HG03135 (cell line): ENCODE results near the gene SRGAP1.
"Not testable (repeated sequence)": the region's sequence is repeated elsewhere in the genome, so short reads cannot be mapped to it uniquely, and the experiment has no call there.

ENCODE experiments used
- ATAC-seq: cut with Tn5 transposase; IDR thresholded peaks from one replicate; pipeline ENCODE4 v1.9.1; 2021; ENCODE audit warnings: mild to moderate bottlenecking, moderate library complexity; ENCODE audit not compliant: unreplicated experiment

SRGAP1 gene

DNA sequence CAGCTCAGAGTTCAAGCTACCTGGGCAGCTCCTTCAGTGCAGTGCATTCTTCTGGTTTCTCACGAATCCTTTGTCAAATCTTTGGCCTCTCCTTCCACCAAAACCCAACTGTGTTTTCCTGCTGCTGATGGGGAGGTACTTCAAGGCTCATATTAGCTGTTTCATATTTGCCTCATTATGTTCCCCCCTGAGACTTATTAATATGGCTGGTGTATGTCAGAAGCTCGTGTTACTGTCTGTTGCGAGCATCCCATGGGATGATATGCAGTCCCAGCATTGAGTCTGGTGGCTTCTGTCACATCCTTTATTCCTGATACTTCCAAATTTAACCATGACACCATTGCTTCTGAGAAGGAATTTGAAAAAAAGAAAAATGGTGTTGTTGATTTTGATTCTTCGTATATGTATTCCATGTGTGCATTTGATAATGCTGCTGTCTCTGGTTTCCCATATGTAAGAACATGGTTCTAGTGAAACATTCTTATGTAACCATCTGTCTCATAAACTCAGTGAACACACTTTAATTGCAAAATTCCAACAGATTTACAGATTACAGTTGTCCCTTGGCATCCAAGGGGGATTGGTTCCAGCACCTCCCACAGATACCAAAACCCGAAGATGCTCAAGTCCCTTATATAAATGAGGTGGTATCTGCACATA is 228.5 kb downstream of the SRGAP1 start:
- no peak for ATAC-seq

DNA sequence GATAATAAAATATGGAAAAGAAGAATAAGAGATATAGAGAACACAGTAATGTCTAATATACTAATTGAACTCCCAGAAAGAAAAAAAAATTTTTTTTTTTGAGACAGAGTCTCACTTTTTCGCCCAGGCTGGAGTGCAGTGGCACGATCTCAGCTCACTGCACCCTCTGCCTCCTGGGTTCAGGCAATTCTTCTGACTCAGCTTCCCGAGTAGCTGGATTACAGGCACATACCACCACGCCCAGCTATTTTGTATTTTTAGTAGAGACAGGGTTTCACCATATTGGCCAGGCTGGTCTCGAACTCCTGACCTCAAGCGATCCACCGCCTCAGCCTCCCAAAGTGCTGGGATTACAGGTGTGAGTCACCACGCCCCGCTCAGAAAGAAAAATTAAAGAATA is 232.1 kb downstream of the SRGAP1 start:
- ATAC-seq = not testable (repeated sequence)

DNA sequence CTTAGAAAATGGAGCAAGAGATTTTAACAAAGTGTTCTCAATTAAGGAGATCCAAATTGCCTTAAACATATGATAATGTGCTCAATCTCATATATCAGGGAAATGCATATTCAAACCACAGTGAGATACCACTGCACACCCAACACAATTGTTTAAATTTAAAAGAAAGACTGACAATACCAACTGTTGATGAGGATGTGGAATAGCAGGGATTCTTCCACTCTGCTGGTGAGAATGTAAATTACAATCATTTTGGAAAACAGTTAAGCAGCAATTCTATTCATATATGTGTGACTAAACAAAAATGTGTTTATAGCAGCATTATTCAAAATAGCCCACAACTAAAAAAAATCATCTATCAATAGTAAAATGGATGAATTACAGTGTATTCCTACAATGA is 233.4 kb downstream of the SRGAP1 start:
- ATAC-seq = no peak

DNA sequence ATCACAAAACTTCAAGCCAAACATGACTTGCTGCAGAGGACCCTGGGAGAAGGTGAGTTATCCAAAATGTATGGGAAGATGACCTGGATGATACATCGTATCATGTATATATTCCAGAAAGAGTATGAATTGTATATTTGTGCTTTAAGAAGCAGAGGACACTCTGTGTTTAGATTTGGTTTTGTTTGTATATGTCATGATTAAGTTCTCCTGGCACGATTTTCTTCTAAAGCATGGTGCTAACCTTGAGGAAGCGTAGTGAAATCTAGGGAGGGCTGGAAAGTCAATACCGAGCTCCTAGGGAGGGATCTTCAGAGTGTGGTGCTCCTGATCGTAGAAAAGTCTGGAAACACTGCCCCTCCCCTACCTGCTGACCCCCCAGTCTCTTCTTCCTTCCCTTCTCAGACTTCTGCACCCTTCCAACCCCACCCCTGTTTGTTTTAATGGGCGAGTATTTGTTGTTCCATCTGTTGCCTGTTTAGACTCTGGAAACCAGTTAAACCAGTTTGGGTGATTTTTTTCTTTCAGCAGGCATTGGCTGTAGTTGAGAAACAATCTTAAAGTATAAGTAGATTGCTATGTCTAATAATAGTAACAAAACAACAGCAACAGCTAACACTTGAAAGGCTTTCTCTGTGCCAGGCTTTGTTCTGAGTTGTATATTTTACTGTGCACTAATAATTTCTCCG is 236.0 kb downstream of the SRGAP1 start:
- ATAC-seq = no peak

DNA sequence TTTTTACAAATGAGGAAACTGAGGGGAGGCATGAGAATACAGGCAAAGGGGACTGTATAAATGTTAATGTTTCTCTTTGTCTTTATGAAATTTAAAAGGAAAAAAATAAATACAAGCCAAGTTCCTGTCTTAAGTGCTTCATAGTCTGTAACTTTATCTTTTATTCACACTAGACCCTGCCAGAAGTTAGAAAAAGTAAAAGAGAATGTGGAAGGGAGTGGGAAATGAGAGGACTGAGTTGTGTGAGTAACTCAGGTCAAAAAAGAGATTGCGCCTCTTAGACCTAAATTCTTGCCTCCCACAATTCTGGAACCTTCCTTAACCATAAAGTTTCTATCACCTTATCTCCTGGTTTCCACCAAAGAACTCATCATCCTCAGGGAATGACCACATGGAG is 236.5 kb downstream of the SRGAP1 start:
- ATAC-seq = no peak

DNA sequence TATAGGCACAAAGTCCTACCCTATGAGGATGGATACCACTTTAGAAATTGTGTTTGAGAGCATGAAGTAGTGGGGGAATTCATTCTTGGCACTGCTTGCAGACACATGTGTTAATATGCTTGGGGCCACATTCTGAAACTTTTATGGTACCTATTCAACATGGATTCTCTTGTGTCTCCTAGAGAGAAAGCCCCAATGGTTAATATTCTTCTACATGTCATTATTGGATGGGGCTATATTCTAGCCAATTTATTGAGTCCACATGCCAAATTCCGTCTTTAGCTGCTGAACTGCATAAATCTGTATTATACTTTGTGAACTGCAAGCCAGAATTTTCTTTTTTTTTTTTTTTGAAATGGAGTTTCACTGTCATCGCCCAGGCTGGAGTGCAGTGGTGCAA is 237.6 kb downstream of the SRGAP1 start:
- ATAC-seq = no peak

DNA sequence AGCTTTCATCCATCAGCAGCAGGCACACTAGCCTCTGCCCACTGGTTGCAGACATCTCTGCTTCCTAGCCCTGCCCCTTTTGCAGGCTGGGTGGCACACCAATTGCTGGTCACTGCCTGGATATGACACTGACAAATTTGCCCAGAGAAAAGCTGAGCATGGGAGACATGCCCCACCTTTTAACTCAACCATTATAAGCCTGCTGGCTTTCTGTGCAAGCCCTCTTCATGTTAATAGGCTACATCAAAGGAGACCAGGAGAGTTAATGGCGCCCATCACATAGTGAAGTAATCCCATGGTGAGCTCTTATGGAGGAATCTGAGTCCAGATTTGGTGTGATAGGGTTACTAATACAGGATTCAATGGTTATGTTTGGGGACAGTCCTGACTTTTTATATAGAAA is 238.4 kb downstream of the SRGAP1 start:
- ATAC-seq = no peak

DNA sequence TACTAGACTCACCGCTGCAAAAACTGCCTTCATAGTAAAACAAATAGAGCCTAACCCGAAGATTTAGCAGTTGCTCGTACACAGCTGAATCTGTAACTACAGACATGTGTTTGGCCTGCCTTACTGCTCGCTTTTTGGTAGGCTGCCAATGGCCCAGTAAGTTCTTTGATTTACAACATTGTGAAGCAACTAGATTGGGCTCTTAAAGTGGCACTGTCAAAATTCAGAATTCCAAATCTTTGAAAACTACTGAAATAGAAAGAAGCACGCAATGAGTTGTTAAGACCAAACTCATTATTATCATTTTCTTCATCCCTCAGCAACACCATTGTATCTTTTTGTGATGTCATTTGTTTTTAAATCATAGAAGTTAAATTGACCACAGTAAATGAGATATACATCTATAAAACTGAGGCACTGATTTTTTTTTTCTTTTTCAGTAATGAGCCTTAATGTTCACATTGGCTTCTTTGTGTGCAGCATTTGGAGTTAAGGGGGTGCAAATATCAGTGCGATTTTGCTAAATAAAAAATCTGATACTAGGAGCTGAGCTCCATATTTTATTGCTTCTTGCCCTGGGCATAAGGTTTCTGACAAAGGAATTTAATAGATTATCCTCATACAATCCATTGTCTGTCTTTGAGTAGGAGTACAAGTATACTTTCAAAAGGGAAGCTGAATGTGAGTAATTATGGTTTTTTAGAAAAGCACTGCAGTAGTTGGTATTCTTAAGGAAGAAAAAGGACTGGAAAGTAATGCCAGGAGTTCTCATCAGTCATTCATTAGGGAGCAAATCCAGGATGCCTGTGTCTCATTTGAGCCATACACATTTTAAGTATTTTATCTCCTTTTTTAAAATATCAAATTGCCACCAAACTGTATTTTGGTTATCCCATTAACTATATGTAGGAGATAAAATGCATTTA is 239.0 kb downstream of the SRGAP1 start:
- no peak for ATAC-seq

DNA sequence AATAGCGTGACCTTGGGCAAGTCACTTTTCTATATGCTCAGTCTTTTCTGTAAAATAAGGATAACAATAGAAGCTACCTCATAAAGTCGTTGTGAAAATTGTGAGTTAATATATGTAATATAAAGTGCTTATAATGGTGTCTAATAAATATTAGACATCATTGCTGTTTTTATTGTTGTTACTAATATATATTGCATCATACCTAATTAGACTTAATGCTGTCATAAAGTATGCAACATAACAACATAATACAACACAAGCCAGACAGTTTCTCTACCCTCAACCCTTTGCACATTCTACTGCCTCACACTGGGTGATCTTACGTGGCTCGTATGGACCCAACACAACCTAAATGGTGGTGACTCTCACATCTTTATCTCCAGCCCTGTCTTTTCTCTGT is 240.7 kb downstream of the SRGAP1 start:
- no peak for ATAC-seq

DNA sequence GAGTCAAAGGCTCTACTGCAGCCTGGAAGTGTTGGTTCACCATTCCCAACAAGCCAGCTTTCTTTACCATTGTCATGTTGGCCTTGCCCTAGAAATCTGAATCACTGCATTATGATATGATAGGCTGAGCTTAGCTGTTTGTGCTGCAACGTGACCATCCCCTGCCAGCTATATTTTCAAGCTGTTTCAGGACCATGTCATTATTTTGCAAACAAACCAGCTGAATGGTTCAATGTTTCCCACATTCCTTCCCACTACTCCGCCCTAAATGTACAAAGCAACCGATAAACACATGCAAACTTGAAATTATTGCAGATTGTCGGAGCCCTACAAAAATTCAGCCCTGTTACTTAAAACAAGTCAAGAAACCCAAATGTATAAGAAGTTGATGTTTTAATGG is 241.5 kb downstream of the SRGAP1 start:
- no peak for ATAC-seq

DNA sequence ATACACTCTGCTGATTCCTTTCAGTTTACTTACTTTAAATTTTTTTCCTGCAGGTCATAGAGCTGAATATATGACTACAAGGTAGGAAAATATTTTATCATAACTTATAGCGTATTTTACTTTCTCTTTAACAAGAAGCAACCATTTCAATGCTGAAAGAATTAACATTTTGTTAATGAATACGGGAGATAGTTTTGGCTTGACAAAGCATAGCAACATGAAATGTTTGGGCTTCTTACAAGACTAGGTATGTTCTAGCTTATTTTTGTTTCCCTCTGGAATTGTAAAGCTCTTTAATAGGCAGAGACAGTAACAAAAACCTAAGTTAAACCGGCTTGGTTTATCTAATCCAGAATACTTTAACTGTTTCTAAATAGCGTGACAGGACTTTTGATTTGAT is 242.4 kb downstream of the SRGAP1 start:
- no peak for ATAC-seq

DNA sequence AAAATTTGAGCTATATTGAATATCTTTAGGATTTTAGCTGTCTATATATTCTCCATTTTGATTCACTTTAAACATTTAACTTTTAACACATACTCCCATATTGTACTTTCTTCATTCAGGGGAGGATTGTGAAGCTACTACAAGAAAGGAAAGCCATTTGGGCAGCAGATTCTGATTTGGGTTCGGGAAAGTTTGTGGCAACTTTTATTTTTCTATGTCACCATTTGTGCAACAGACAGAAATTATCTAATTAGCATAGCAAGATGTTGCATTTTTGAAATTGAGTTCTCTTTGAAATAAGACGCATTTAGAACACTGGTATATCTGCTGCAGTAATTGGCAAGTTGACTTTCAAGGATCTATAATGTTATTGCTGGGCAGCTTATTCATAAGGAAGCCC is 243.3 kb downstream of the SRGAP1 start:
- no peak for ATAC-seq

DNA sequence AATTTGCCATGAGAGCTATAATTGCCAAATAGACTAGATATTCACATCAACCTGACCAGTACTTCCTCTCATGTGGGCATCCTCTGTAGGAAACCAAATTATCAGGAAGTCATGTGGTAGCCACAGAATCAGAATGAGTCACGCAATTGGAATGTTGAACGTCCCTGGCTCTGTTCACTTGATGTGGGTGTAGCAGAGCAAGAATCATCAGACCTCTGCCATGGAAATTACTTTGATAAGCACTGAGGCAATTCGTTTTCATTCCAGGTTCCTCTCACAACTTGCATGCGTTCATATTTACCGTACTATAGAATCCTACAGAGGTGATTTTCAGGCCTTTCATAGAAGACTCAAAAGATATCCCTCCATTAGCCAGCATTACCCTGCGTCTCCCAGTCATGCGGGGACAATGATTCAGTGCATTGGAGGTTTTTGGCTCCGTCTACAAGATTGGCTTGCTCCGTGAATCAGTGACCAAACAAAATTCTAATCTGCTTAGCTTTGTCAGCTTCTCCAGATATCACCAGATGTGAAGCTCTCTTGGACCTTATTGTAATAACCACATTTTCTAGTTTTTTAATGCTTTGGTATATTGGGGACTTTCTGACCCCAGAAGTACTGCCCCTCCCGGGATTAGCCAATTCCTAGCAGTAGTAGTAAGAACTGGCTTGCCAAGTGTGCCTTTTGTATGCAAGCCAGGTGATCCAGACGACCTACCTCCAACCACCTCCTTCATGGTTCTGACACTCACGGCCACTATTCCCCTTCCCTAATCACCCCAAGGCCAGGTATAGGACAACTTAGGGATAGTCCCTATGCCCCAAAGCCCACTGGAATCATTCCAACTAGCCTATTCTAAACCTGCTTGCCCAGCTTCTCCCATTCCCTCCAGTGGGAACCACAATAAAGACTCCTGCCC is 244.2 kb downstream of the SRGAP1 start:
- no peak for ATAC-seq

DNA sequence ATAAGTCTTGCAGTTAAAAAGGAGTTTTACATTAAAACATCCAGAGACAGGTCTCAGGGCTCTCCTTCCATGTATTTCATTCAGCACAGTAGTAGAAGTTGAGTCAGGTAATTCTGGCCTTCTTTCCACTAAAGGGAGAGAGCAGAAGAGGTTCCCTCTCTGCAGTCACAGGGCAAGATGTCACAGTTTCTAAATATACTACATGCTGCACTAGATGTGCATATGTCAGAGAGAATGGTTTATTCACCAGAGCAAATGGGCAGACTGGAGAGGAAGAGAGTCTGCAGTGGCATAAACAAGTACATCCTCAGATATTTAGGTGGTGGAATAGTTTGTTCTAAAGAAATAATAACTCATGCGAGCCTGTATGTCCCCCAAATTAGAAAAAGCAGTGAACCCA is 245.5 kb downstream of the SRGAP1 start:
- ATAC-seq = no peak

DNA sequence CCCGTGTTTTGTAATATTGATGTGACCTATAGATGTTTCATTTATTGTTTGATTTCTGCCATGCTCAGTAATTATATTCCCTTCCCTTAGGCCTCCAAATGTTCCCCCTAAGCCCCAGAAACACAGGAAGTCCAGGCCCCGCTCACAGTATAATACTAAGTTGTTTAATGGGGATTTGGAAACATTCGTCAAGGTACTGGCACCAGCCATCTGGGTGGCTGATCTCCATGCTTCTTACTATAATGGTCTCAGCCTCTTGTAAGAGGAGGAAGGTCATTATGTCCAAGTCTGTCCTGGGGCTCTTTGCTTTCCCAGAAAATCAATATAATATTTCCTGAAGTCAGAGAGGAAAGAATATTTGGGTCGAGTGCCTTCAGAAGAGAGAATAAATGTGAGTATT is 246.7 kb downstream of the SRGAP1 start:
- no peak for ATAC-seq

DNA sequence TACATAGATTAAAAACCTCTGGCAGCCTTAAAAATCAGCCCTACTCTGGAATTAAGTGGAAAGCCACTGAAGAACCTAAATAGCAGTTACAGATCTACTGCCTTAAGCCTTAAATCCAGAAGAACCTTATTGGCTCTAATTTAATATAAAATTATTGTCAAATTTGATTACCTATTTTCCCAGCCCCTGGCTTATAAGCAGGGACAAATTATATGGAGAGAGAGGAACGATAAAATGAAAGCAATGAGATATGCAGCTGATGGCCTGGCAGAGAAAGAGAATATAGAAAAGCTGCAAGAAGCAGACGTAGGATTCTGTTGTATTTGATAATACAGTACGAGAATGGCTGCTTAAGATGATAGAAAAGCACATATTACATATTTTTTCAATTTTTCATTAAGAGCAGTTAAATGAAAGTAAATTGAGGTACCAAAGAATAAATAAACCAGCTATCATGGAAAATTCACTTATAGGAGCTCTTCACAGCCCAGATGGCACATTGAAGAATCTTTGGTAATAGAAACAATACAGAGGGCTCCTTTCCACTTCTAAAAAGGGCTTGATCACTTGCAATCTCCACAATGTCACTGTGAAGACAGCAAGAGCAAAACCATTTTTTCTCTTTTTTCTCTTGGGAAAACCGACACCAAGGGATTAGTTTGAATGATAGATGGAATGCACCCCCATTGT is 248.2 kb downstream of the SRGAP1 start:
- no peak for ATAC-seq

DNA sequence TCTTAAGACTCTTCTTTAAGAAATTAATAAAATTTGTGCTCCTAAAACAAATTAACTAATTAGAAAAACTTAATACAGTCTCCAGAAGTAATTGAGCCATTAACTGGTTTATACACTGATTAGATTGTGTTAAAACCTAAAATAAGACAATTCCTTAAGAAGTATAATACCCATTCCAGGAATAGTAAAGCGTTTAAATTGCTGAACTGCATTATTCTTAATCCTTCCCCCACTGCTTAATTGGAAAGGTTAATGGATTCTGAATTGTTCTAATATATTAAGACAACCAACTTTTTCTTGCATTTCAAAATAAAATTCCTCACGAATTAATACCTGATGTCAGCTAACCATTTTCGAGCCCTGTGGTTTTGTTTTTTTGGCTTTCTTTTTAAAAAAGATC is 249.2 kb downstream of the SRGAP1 start:
- no peak for ATAC-seq

DNA sequence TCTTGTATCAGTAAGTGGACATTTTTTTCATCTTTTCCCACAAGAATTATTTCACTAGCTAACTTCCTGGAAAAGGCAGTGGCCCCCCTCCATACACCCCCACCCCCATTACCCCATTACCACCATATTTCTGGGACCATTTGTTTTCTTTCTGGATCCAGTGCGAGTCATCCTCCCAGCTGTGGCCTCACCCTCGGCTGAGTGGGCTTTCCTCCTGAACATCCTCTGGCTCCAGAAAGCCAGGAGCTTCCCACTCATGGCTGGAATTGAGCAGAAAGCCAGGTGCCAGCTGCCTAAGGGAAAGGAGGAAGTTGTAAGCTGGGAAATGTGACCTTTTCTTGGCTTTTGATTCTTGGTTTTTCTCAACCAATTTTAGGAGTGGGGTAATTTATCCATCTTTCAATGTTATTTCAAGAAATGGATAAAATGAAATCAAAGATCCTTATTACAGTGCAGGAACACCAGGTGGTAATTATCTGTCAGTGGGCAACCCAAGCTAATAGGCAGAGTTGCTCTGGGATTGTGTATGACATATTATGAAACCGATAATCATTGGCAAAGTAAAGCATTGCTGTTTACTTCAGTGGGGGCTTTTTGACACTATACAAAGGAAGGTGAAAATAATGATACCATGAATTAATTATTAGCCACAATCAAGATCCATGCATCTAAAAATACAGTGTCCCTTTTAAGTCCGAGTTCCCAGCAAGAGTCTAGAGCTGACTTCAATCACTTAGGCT is 253.0 kb downstream of the SRGAP1 start:
- ATAC-seq = no peak

DNA sequence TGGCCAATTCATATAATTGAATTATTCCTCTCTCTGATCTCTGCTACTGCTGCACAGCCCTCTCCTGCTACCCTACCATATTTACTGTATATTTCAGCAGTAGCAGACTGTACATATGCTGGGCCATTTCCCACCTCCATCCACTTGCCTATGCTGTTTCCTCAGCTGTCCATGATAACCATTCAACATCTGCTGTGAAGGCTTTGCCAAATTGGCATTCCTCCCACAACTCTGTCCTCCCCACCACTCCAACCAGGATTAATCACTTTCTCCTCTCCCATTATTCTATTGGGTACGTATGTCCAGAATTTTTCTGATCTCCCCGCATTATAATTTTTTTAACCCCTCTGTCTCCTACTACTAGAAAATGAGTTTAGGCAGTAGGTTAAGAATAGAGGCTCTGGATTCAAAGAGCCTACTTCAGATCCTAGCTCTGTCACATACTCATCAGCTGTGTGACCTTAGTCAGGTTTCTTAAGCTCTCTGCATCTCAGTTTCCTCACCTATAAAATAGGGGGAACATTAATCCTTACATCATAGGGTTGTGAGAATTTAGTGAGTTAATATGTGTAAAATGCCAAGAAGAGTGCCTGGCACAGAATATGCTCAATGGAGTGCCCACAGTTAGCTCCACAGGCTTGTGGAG is 254.3 kb downstream of the SRGAP1 start:
- ATAC-seq = no peak
